PC-9 (cell line): ENCODE measurements around the gene ST13. TPM values are rescaled to one million over a fixed set of nuclear protein-coding genes. Genes with fewer than 3 reads are reported as not detected.

Experiments
- BruUV-seq: library from RNA; stranded (reverse); fragments of 400-500 nt; replicated peaks from 2 replicates; lab custom pipeline; 2021; lab: Mats Ljungman, UMichigan
- CTCF ChIA-PET: fragments of 300-600 bp; sonication (Branson Sonifier 250); formaldehyde crosslinking; loops from one replicate; lab custom pipeline; 2022; ENCODE audit warnings: antibody characterized with exemption; lab: Charles Lee
- POLR2A ChIA-PET: fragments of 300-600 bp; sonication (Branson Sonifier 250); formaldehyde crosslinking; loops from one replicate; lab custom pipeline; 2022; ENCODE audit warnings: antibody characterized with exemption; ENCODE audit not compliant: unreplicated experiment; lab: Charles Lee
- DNase-seq, 2 experiments: peaks; one replicate each; pipeline versions ENCODE4 v3.0.0 to v3.0.0-alpha.2; 2015 to 2022; ENCODE audit warnings: mixed read lengths in 1 of 2
- H2AFZ ChIP-seq: fragments of 200-600 bp; sonication (generic); 2 replicates; pipeline ENCODE4 v1.8.1; 2017; ENCODE audit warnings: antibody characterized with exemption
- H3F3A ChIP-seq: fragments of 200-600 bp; sonication (generic); 2 replicates; pipeline ENCODE4 v1.8.1; 2017; ENCODE audit warnings: antibody characterized with exemption, mild to moderate bottlenecking, low read depth; ENCODE audit not compliant: insufficient read depth
- H3K27ac ChIP-seq: fragments of 200-600 bp; sonication (generic); 2 replicates; pipeline ENCODE4 v1.6.1; 2016; ENCODE audit warnings: mixed run types
- H3K27me3 ChIP-seq: fragments of 200-600 bp; sonication (generic); 2 replicates; pipeline ENCODE4 v1.6.1; 2016; ENCODE audit warnings: low read depth, mixed run types; ENCODE audit not compliant: insufficient read depth
- H3K36me3 ChIP-seq: fragments of 200-600 bp; sonication (generic); 2 replicates; pipeline ENCODE4 v1.6.1; 2016; ENCODE audit warnings: low read depth, mixed run types
- H3K4me1 ChIP-seq: fragments of 200-600 bp; sonication (generic); replicated peaks from 2 replicates; pipeline ENCODE4 v1.6.1; 2016; ENCODE audit warnings: mixed run types; ENCODE audit not compliant: insufficient read depth
- H3K4me2 ChIP-seq: fragments of 200-600 bp; sonication (generic); 2 replicates; pipeline ENCODE4 v1.6.1; 2017; ENCODE audit warnings: mixed run types
- H3K4me3 ChIP-seq: fragments of 200-600 bp; sonication (generic); 2 replicates; pipeline ENCODE4 v1.6.1; 2016; ENCODE audit warnings: mixed run types
- H3K79me2 ChIP-seq: fragments of 200-600 bp; sonication (generic); 2 replicates; pipeline ENCODE4 v1.6.1; 2017; ENCODE audit warnings: low read depth, mixed run types
- H3K9me2 ChIP-seq: fragments of 200-600 bp; sonication (generic); 2 replicates; pipeline ENCODE4 v1.8.1; 2017; ENCODE audit warnings: mild to moderate bottlenecking; ENCODE audit not compliant: insufficient read depth
- H3K9me3 ChIP-seq: fragments of 200-600 bp; sonication (generic); 2 replicates; pipeline ENCODE4 v1.8.1; 2016; ENCODE audit warnings: low read depth; ENCODE audit not compliant: insufficient read depth
- H4K20me1 ChIP-seq: fragments of 200-600 bp; sonication (generic); 2 replicates; pipeline ENCODE4 v1.8.1; 2017; ENCODE audit not compliant: insufficient read depth
- EZH2 ChIP-seq: fragments of 200-600 bp; sonication (generic); IDR thresholded peaks from 2 replicates; pipeline ENCODE4 v1.8.0; 2017; ENCODE audit warnings: antibody characterized with exemption, low read depth
- intact Hi-C: fragments of 100-400 bp; cut with micrococcal nuclease; formaldehyde crosslinking; loops from one replicate; pipeline ENCODE4 v1.10.0; 2022; ENCODE audit not compliant: unreplicated experiment
- total RNA-seq: library from RNA; stranded (reverse); gene quantifications from 2 replicates; pipeline ENCODE4 v1.2.3, GENCODE V29; 2021
- TF ChIP-seq, protein P1 (sequence below): fragments of 200-600 bp; sonication (generic); conservative IDR thresholded peaks from 2 replicates; pipeline ENCODE4 v1.6.1; 2017; ENCODE audit warnings: mixed run types, antibody characterized with exemption, mild to moderate bottlenecking, moderate library complexity

ST13 gene
- total RNA-seq, 1 experiment from 2014 or later: 285 TPM

DNA sequence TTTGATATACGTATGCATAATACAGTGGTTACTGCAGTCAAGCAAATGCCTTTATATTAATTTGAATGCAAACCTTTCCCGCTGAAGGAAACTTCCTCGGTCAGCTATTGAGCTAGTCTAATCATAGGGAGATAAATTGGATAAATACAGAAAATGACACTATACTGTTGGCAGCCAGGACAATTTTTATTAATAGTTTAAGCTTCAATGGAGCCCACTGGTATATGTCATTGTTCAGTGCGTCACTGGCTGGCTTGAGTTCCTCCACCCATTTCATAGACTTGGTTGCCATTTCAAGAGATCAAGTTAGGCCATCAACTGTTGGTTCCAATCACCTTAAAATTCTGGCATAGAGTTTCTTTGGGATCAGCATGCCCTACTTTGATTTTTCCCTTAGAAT, 38.0 kb upstream of the ST13 start:
- DNase-seq: no peak
- no peaks in the 10 kb centered on the region for H3K27me3 ChIP-seq
- H3K36me3 ChIP-seq: 0 out of 2 replicates have a peak, but pooled peaks cover 7% of the 10 kb centered on the region
- intact Hi-C loops: no loop called here
- ChIA-PET CTCF (no interaction called here), POLR2A (no interaction called here)
- H3K9me3 ChIP-seq: no peaks in the 10 kb centered on the region
- no peaks in the 10 kb centered on the region for H3K4me1 ChIP-seq
- H3K9me2 ChIP-seq: no peaks in the 10 kb centered on the region
- no peak overlapping the region for H3K4me2 ChIP-seq
- H4K20me1 ChIP-seq: peaks cover 10% of the 10 kb centered on the region; the same call in 1 of the 2 replicates
- peaks cover 10% of the 10 kb centered on the region for H3F3A ChIP-seq
- H3K4me3 ChIP-seq: no peak overlapping the region
- no peak overlapping the region for H2AFZ ChIP-seq
- no peak overlapping the region for H3K27ac ChIP-seq
- no peak for TF ChIP-seq EZH2
- TF ChIP-seq, protein P1, sequence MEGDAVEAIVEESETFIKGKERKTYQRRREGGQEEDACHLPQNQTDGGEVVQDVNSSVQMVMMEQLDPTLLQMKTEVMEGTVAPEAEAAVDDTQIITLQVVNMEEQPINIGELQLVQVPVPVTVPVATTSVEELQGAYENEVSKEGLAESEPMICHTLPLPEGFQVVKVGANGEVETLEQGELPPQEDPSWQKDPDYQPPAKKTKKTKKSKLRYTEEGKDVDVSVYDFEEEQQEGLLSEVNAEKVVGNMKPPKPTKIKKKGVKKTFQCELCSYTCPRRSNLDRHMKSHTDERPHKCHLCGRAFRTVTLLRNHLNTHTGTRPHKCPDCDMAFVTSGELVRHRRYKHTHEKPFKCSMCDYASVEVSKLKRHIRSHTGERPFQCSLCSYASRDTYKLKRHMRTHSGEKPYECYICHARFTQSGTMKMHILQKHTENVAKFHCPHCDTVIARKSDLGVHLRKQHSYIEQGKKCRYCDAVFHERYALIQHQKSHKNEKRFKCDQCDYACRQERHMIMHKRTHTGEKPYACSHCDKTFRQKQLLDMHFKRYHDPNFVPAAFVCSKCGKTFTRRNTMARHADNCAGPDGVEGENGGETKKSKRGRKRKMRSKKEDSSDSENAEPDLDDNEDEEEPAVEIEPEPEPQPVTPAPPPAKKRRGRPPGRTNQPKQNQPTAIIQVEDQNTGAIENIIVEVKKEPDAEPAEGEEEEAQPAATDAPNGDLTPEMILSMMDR: no peak
- no peaks in the 10 kb centered on the region for H3K79me2 ChIP-seq
- BruUV-seq: no TSS peak

DNA sequence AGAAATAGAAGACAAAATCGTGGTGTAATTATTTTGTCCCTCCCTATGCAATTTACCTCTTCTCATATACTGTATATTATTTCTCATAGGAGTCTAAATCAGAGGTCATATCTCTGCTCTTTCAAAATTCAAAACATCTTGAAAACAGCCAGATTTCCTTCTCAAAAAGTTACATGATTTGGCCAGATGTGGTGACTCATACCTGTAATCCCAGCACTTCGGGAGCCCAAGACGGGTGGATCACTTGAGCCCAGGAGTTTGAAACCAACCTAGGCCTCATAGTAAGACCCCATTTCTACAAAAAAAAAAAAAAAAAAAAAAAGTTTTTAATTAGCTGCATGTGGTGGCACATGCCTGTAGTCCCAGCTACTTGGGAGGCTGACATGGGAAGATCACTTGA, 34.4 kb upstream of the ST13 start:
- peaks cover 15% of the 10 kb centered on the region for H3K36me3 ChIP-seq
- ChIA-PET POLR2A (no interaction called here), CTCF (interaction anchor here (0.7 kb wide), 1 partner anchor 627 kb away, joined by 4 read pairs; no protein-coding TSS in a partner anchor)
- no peak overlapping the region for H3K4me3 ChIP-seq
- intact Hi-C loops: no loop called here
- no peak for DNase-seq
- H3F3A ChIP-seq: no peaks in the 10 kb centered on the region
- TF ChIP-seq EZH2: no peak
- TF ChIP-seq, protein P1: no peak
- no peak overlapping the region for H2AFZ ChIP-seq
- H3K9me3 ChIP-seq: no peaks in the 10 kb centered on the region
- no TSS peak for BruUV-seq
- H3K27ac ChIP-seq: no peak overlapping the region
- no peaks in the 10 kb centered on the region for H3K4me1 ChIP-seq
- no peaks in the 10 kb centered on the region for H3K9me2 ChIP-seq
- no peaks in the 10 kb centered on the region for H3K27me3 ChIP-seq
- H3K79me2 ChIP-seq: no peaks in the 10 kb centered on the region
- no peak overlapping the region for H3K4me2 ChIP-seq
- H4K20me1 ChIP-seq: peaks cover 13% of the 10 kb centered on the region; the same call in 1 of the 2 replicates

DNA sequence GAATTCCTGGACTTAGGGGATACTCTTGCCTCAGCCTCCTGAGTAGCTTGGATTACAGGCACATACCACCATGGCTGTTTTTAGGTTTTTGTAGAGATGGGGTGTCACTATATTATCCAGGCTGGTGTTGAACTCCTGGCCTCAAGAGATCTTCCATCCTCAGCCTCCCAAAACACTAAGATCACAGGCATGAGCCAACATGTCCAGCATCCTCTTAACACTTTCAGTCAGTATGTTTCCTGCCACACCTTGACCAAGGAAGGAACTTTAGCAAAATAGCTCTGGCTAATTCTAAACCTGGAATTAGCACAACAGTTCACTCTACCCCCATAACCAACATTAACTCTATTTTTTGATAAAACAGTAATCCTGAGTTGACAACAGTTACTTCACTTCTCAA, 32.7 kb upstream of the ST13 start:
- DNase-seq: no peak
- intact Hi-C loops: no loop called here
- TF ChIP-seq, protein P1: no peak
- no peak for TF ChIP-seq EZH2
- CTCF ChIA-PET: interaction anchor here (0.6 kb wide), 1 partner anchor 17 kb away, joined by 4 read pairs; no protein-coding TSS in a partner anchor
- H3K9me2 ChIP-seq: no peaks in the 10 kb centered on the region
- H2AFZ ChIP-seq: no peak overlapping the region
- no peaks in the 10 kb centered on the region for H3K27me3 ChIP-seq
- POLR2A ChIA-PET: no interaction called here
- H3K27ac ChIP-seq: no peak overlapping the region
- 0 out of 2 replicates have a peak, but pooled peaks cover 10% of the 10 kb centered on the region for H4K20me1 ChIP-seq
- no peaks in the 10 kb centered on the region for H3F3A ChIP-seq
- BruUV-seq: no TSS peak
- no peaks in the 10 kb centered on the region for H3K4me1 ChIP-seq
- no peaks in the 10 kb centered on the region for H3K79me2 ChIP-seq
- H3K9me3 ChIP-seq: no peaks in the 10 kb centered on the region
- no peak overlapping the region for H3K4me3 ChIP-seq
- H3K36me3 ChIP-seq: peaks cover 22% of the 10 kb centered on the region
- no peak overlapping the region for H3K4me2 ChIP-seq
